Endodermal cell (in vitro differentiated cells): ENCODE data around the gene APMAP. TPM values are rescaled to one million over a fixed set of nuclear protein-coding genes. Genes with fewer than 3 reads are reported as not detected.
A peak's percentile ranks its signal among the peaks of the same experiment; 100 is the strongest.

ENCODE experiments used
- DNase-seq: peaks from one replicate; pipeline ENCODE4 v3.0.0-alpha.2; 2017
- H3K27ac ChIP-seq: 2 replicates; pipeline ENCODE4 v1.5.1; 2013; ENCODE audit warnings: mild to moderate bottlenecking, low read depth, low read length, moderate library complexity
- H3K27me3 ChIP-seq: 2 replicates; pipeline ENCODE4 v1.6.1; 2013; ENCODE audit warnings: mild to moderate bottlenecking, low read length, moderate library complexity; ENCODE audit not compliant: insufficient read depth, control insufficient read depth, poor library complexity, severe bottlenecking
- H3K36me3 ChIP-seq: 2 replicates; pipeline ENCODE4 v1.7.0; 2013; ENCODE audit warnings: mild to moderate bottlenecking, low read length, moderate library complexity; ENCODE audit not compliant: control insufficient read depth, insufficient read depth
- H3K4me1 ChIP-seq: one replicate; pipeline ENCODE4 v1.7.0; 2013; ENCODE audit warnings: low read length; ENCODE audit not compliant: control insufficient read depth, insufficient read depth
- H3K4me3 ChIP-seq: 2 replicates; pipeline ENCODE4 v1.5.1; 2013; ENCODE audit warnings: mild to moderate bottlenecking, low read length, moderate library complexity
- H3K9ac ChIP-seq: 2 replicates; pipeline ENCODE4 v1.6.1; 2013; ENCODE audit warnings: mild to moderate bottlenecking, low read length, moderate library complexity; ENCODE audit not compliant: poor library complexity, severe bottlenecking; ENCODE audit errors: extremely low read depth
- H3K9me3 ChIP-seq: 2 replicates; pipeline ENCODE4 v1.6.1; 2013; ENCODE audit warnings: mild to moderate bottlenecking, low read length, moderate library complexity; ENCODE audit not compliant: control insufficient read depth
- H3K27ac Mint-ChIP-seq: 2 replicates; pipeline ENCODE4 v1.8.0; 2020; ENCODE audit warnings: mixed read lengths
- H3K27me3 Mint-ChIP-seq: 2 replicates; pipeline ENCODE4 v1.8.0; 2021; ENCODE audit warnings: mild to moderate bottlenecking, mixed read lengths; ENCODE audit not compliant: insufficient read depth
- H3K36me3 Mint-ChIP-seq: 2 replicates; pipeline ENCODE4 v1.8.0; 2020; ENCODE audit warnings: low read depth, mixed read lengths
- H3K4me1 Mint-ChIP-seq: 2 replicates; pipeline ENCODE4 v1.8.0; 2020; ENCODE audit warnings: mixed read lengths
- H3K4me3 Mint-ChIP-seq: 2 replicates; pipeline ENCODE4 v1.8.0; 2020; ENCODE audit warnings: mild to moderate bottlenecking, moderate library complexity, mixed read lengths
- H3K9me3 Mint-ChIP-seq: 2 replicates; pipeline ENCODE4 v1.8.0; 2020; ENCODE audit warnings: mild to moderate bottlenecking, mixed read lengths
- CTCF ChIP-seq: fragments of 200-600 bp; sonication (generic); conservative IDR thresholded peaks from 2 replicates; pipeline ENCODE4 v1.5.0; 2021; ENCODE audit warnings: antibody characterized with exemption, mild to moderate bottlenecking
- WGBS, 2 experiments: methylation state at CpG; one replicate each; pipeline versions ENCODE4 v1.1.5 to v1.1.7; 2013; ENCODE audit warnings: missing lambda C conversion rate in 2 of 2, mixed read lengths in 1 of 2; ENCODE audit not compliant: insufficient coverage in 1 of 2, insufficient read length in 1 of 2; 5-methylcytosine and 5-hydroxymethylcytosine counted together
- total RNA-seq, 2 donors: library from RNA; stranded (reverse); fragmentation: NEBNext Ultra II Directional in 1 of 2; extraction: Animal tissue kit (Norgen Biotek cat#: 25700) in 1 of 2; gene quantifications; 2 replicates in 1 of 2; 3 replicates in 1 of 2; pipeline ENCODE4 v1.2.1, GENCODE V29; 2021

Gene APMAP
- total RNA-seq, 2 donors from 2014 or later: 60.2 to 65.6 TPM

- peaks cover 38% of the 10 kb centered on the region for H3K9me3 Mint-ChIP-seq
- no peaks in the 10 kb centered on the region for H3K27me3 ChIP-seq
- WGBS, 2 experiments: 96 to 100% methylated on average over 1 of the region's 1 CpG
- peaks cover 84% of the 10 kb centered on the region for H3K36me3 Mint-ChIP-seq
- no peaks in the 10 kb centered on the region for H3K4me1 ChIP-seq
- no peak overlapping the region for H3K27ac Mint-ChIP-seq
- TF ChIP-seq CTCF: no peak
- H3K4me3 ChIP-seq: no peak overlapping the region
- H3K9me3 ChIP-seq: peaks cover 32% of the 10 kb centered on the region
- H3K27me3 Mint-ChIP-seq: no peaks in the 10 kb centered on the region
- no peak overlapping the region for H3K27ac ChIP-seq
- no peak overlapping the region for H3K9ac ChIP-seq
- no peak overlapping the region for H3K4me3 Mint-ChIP-seq
- H3K36me3 ChIP-seq: peaks cover 47% of the 10 kb centered on the region
- DNase-seq: peak; percentile 19
- H3K4me1 Mint-ChIP-seq: no peaks in the 10 kb centered on the region
Observed at GRCh38 chr20:24977336-24977735, 15.2 kb downstream of the APMAP start.

GRCh38 chr20:24972341-24972740 is 20.2 kb downstream of the APMAP start:
- H3K27me3 ChIP-seq: no peaks in the 10 kb centered on the region
- H3K9me3 ChIP-seq: peaks cover 23% of the 10 kb centered on the region
- no peak overlapping the region for H3K9ac ChIP-seq
- H3K36me3 ChIP-seq: peaks cover 59% of the 10 kb centered on the region
- Mint-ChIP-seq H3K4me3 (no peak overlapping the region), H3K36me3 (peaks cover 78% of the 10 kb centered on the region), H3K27ac (no peak overlapping the region), H3K27me3 (no peaks in the 10 kb centered on the region), H3K4me1 (no peaks in the 10 kb centered on the region), H3K9me3 (peaks cover 20% of the 10 kb centered on the region)
- no peaks in the 10 kb centered on the region for H3K4me1 ChIP-seq
- H3K27ac ChIP-seq: no peak overlapping the region
- DNase-seq: no peak
- H3K4me3 ChIP-seq: no peak overlapping the region
- no peak for TF ChIP-seq CTCF
- WGBS, 2 experiments: 97% methylated on average over 2 of the region's 2 CpGs; no CpG with 5 or more reads in 1 of the 2 experiments

- Mint-ChIP-seq H3K9me3 (peaks cover 12% of the 10 kb centered on the region), H3K4me1 (no peaks in the 10 kb centered on the region), H3K27me3 (no peaks in the 10 kb centered on the region), H3K4me3 (no peak overlapping the region), H3K27ac (no peak overlapping the region), H3K36me3 (peaks cover 73% of the 10 kb centered on the region)
- H3K9ac ChIP-seq: no peak overlapping the region
- no peak overlapping the region for H3K27ac ChIP-seq
- peak; percentile 7 for DNase-seq
- peaks cover 55% of the 10 kb centered on the region for H3K36me3 ChIP-seq
- H3K27me3 ChIP-seq: no peaks in the 10 kb centered on the region
- H3K4me3 ChIP-seq: no peak overlapping the region
- WGBS, 2 experiments: 90 to 92% methylated on average over 6 of the region's 6 CpGs
- H3K9me3 ChIP-seq: peaks cover 18% of the 10 kb centered on the region
- H3K4me1 ChIP-seq: no peaks in the 10 kb centered on the region
- TF ChIP-seq CTCF: no peak
Observed at GRCh38 chr20:24971376-24972101, 21.0 kb downstream of the APMAP start.
